Gastroesophageal sphincter (tissue), 4 donors: Measurements from ENCODE around the gene PLEKHA7. TPM values are rescaled to one million over a fixed set of nuclear protein-coding genes. Genes with fewer than 3 reads are reported as not detected.

Experiments used
- ATAC-seq: fragments of 150-250 bp; one replicate; pipeline ENCODE4 v1.9.1; 2016; ENCODE audit warnings: mild to moderate bottlenecking, moderate library complexity
- H3K27ac ChIP-seq, 4 donors: fragments of 200-600 bp; sonication (generic) in 3 of 4; 1 replicate in 3 of 4; 2 replicates in 1 of 4; pipeline ENCODE4 v1.5.1; 2016 to 2019
- H3K27me3 ChIP-seq: fragments of 200-600 bp; sonication (generic); one replicate; pipeline ENCODE4 v1.5.1; 2019
- H3K36me3 ChIP-seq, 2 donors: fragments of 200-600 bp; sonication (generic); one replicate each; pipeline ENCODE4 v1.5.1; 2019; ENCODE audit warnings: control low read depth in 1 of 2
- H3K4me1 ChIP-seq, 3 donors: fragments of 200-600 bp; sonication (generic); 1 replicate in 2 of 3; 2 replicates in 1 of 3; pipeline ENCODE4 v1.5.1; 2016 to 2019; ENCODE audit warnings: control low read depth in 2 of 3
- H3K4me3 ChIP-seq, 2 donors: fragments of 200-600 bp; sonication (generic); one replicate each; pipeline ENCODE4 v1.5.1; 2019; ENCODE audit warnings: mild to moderate bottlenecking in 1 of 2, moderate library complexity in 1 of 2
- H3K9me3 ChIP-seq, 3 donors: fragments of 200-600 bp; sonication (generic); one replicate each; pipeline ENCODE4 v1.5.1; 2017 to 2019; ENCODE audit warnings: control low read depth in 2 of 3
- EP300 ChIP-seq: sonication (generic); formaldehyde crosslinking; IDR thresholded peaks from one replicate; pipeline ENCODE4 v1.6.1; 2017; ENCODE audit warnings: antibody characterized with exemption, mild to moderate bottlenecking
- POLR2A ChIP-seq, 2 donors: fragments of 450-650 bp; IDR thresholded peaks; one replicate each; pipeline ENCODE4 v1.6.1; 2017; ENCODE audit warnings: antibody characterized with exemption in 2 of 2, mild to moderate bottlenecking in 2 of 2, moderate library complexity in 1 of 2
- POLR2AphosphoS5 ChIP-seq: sonication (generic); formaldehyde crosslinking; IDR thresholded peaks from one replicate; pipeline ENCODE4 v1.6.1; 2017; ENCODE audit warnings: antibody characterized with exemption
- WGBS, 2 donors: methylation state at CpG; one replicate each; pipeline ENCODE4 v1.1.5; 2018; ENCODE audit warnings: low coverage in 1 of 2; 5-methylcytosine and 5-hydroxymethylcytosine counted together
- total RNA-seq, 4 donors: library from RNA; depleted of rRNA; stranded (reverse); fragments of >200 nt; gene quantifications; one replicate each; pipeline ENCODE4 v1.1.0, GENCODE V29; 2016
- TF ChIP-seq, protein P1 (sequence below), 4 experiments: fragments of 200-600 bp in 2 of 4; fragments of 450-650 bp in 2 of 4; sonication (generic) in 1 of 4; IDR thresholded peaks; one replicate each; pipeline ENCODE4 v1.5.1; 2017 to 2019; ENCODE audit warnings: antibody characterized with exemption in 4 of 4, mild to moderate bottlenecking in 2 of 4, moderate library complexity in 2 of 4

PLEKHA7 gene
- total RNA-seq, 4 donors from 2014 or later: 8.6 to 13.2 (median 12.2) TPM

DNA sequence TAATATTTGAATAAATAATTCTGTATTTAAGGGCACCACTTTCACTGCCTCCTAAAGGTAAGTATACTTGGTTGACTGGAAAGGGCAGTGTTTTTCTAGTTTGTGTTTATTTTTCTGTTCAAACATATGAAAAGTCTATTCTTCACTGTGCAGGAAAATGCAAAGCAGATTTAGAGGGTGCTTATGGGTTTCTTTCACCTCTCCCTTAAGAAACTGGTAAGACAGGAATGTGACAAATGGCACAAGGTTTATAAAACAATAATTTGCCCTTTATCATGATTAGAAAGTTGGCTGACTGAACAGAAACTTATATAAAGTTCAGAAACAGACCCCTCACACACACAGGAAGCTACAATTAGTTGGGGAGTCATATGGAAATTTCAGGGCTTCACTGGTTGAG is 60.6 kb downstream of the PLEKHA7 start:
- Histone ChIP-seq H3K4me3 (no peak overlapping the region), H3K9me3 (no peaks in the 10 kb centered on the region), H3K36me3 (no peaks in the 10 kb centered on the region), H3K4me1 (no peaks in the 10 kb centered on the region), H3K27ac (no peak overlapping the region), H3K27me3 (no peaks in the 10 kb centered on the region)
- TF ChIP-seq EP300 (no peak), POLR2A (IDR thresholded peaks at IDR 0.05) (no peak), POLR2AphosphoS5 (no peak)
- TF ChIP-seq, protein P1, sequence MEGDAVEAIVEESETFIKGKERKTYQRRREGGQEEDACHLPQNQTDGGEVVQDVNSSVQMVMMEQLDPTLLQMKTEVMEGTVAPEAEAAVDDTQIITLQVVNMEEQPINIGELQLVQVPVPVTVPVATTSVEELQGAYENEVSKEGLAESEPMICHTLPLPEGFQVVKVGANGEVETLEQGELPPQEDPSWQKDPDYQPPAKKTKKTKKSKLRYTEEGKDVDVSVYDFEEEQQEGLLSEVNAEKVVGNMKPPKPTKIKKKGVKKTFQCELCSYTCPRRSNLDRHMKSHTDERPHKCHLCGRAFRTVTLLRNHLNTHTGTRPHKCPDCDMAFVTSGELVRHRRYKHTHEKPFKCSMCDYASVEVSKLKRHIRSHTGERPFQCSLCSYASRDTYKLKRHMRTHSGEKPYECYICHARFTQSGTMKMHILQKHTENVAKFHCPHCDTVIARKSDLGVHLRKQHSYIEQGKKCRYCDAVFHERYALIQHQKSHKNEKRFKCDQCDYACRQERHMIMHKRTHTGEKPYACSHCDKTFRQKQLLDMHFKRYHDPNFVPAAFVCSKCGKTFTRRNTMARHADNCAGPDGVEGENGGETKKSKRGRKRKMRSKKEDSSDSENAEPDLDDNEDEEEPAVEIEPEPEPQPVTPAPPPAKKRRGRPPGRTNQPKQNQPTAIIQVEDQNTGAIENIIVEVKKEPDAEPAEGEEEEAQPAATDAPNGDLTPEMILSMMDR (IDR thresholded peaks at IDR 0.05): no peak
- ATAC-seq: no peak

DNA sequence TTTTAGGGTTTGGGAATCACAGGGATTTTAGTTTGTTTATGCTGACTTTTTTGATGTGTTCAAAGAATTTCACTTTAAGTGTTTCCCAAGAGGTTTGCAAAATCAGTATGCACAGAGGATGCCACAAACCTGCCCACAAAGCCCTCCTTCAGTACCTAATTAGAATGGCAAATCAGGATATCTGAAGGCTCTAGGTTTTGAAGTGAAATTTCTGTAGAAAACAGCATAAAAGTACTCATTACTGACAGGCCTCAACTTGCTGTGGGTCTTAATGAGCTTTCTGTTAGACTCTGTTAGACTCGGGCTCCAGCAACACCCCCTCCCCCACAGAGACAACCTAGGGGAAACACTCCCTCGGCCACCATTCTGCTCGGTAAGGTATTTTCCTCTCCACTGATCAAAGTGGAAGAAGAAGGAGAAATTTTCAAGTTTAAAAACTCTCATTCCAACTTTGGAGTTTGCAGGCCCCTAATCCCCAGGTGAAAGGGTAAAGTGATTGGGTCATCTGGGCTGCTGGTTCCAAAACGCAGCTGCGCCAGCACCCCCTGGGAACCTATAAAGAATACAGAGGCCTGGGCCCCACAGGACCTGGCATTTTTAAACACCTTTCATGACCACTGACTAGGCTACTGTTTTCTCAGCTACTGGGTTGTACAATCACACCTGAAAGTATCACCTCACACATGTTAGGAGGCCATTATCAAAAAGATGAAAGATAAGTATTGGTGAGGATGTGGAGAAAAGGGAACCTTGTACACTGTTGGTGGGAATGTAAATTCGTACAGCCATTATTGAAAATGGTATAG is 67.5 kb downstream of the PLEKHA7 start:
- H3K4me1 ChIP-seq: peaks cover 0 to 8% (median 0%) of the 10 kb centered on the region in 3 donors
- H3K27ac ChIP-seq: no peak overlapping the region
- no peak for ATAC-seq
- 74 to 82% methylated on average over 4 to 6 of the region's 6 CpGs for WGBS, 2 donors
- no peaks in the 10 kb centered on the region for H3K27me3 ChIP-seq
- H3K36me3 ChIP-seq: no peaks in the 10 kb centered on the region
- no peaks in the 10 kb centered on the region for H3K9me3 ChIP-seq
- no peak overlapping the region for H3K4me3 ChIP-seq
- no peak for TF ChIP-seq EP300
- TF ChIP-seq POLR2A (IDR thresholded peaks at IDR 0.05): no peak
- TF ChIP-seq, protein P1 (IDR thresholded peaks at IDR 0.05): no peak
- TF ChIP-seq POLR2AphosphoS5: no peak

DNA sequence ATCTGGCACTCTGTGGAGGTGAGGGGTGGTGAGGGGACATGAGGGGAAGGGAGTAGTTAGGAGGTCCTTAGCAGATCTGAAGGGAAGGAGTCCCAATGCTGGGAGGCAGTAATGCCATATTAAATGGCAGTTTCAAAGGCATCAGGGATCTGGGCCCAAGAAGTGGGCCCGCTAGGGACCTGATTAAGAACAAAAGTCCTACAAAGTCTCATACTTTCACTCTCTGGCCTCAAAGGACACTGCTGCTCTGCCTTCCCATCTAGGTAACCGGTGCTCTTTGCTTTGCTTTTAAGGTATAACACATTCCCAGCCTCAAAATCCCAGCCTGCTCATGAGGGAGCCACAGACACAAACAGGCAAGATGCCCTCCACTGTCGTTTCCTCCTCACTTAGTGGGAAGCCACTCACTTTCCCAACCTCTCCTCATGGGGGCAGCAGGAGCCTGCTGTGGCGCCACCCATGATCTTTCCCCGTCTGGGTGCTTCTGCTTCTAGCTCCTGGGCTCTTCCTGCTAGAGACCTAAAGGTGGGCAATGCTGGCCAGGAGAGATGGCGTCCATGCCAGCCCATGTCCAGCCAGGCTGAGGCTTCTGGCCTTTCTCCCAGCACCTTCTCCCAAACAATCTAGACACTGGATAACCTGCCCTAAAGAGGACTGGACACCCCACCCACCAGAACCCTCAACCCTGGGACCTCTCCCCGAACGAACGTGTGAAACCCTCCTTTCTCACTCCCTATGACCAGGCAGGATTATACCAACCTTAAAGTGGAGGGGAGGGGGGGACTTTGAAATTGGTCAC is 68.3 kb downstream of the PLEKHA7 start:
- Histone ChIP-seq H3K9me3 (no peaks in the 10 kb centered on the region), H3K27ac (no peak overlapping the region), H3K36me3 (no peaks in the 10 kb centered on the region), H3K27me3 (no peaks in the 10 kb centered on the region), H3K4me1 (peaks cover 0 to 8% (median 0%) of the 10 kb centered on the region in 3 donors), H3K4me3 (no peak overlapping the region)
- 32 to 57% methylated on average over 7 to 9 of the region's 9 CpGs for WGBS, 2 donors
- TF ChIP-seq EP300: no peak
- TF ChIP-seq, protein P1 (IDR thresholded peaks at IDR 0.05): peak; percentile 12 to 62 (median 49)
- peak; percentile 61 for ATAC-seq

DNA sequence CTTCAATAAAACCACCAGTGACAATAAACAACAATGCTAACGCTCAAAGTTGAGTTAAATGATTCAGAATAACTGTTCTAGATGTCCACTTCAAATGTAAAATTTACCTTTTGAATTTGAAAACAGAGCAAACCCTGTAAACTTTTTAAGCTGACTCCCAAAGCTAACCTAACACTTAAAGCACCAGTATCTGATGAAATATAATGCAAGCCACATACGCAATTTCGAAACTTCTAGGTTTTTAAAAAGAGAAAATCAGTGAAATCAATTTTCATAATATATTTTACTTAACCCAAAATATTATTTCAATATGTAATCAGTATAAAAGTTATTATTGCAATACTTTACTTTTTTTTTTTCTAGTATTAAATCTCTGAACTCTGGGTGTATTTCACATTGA is 71.3 kb downstream of the PLEKHA7 start:
- WGBS, 2 donors: 82 to 98% methylated on average over 3 of the region's 3 CpGs
- Histone ChIP-seq H3K27me3 (no peaks in the 10 kb centered on the region), H3K36me3 (no peaks in the 10 kb centered on the region), H3K27ac (no peak overlapping the region), H3K9me3 (no peaks in the 10 kb centered on the region), H3K4me1 (peaks cover 0 to 8% (median 0%) of the 10 kb centered on the region in 3 donors), H3K4me3 (no peak overlapping the region)
- no peak for ATAC-seq
- no peak for TF ChIP-seq EP300
- no peak for TF ChIP-seq POLR2A (IDR thresholded peaks at IDR 0.05)
- TF ChIP-seq POLR2AphosphoS5: no peak
- TF ChIP-seq, protein P1 (IDR thresholded peaks at IDR 0.05): no peak

DNA sequence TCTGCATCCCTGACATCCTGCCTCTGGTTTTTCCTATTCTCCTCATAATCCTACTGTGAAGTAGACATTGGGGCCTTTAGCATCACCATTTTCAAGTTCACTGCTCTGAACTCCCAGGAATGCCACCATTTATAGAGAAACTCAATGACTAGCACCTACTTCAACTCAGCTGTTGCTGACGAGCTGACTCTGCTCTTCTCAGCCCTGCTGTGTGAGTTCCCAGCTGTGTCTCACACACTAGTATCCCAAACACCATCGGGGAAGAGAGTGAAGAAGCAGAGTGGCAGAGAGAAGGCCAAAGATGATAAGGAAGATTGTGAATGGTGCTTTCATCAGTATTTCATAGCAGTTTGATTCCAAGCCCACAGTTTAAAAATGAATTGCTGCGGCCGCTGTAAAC is 71.9 kb downstream of the PLEKHA7 start:
- TF ChIP-seq POLR2A (IDR thresholded peaks at IDR 0.05): no peak
- no peak for TF ChIP-seq EP300
- TF ChIP-seq, protein P1 (IDR thresholded peaks at IDR 0.05): no peak
- no peak for TF ChIP-seq POLR2AphosphoS5
- Histone ChIP-seq H3K9me3 (no peaks in the 10 kb centered on the region), H3K36me3 (no peaks in the 10 kb centered on the region), H3K27me3 (no peaks in the 10 kb centered on the region), H3K4me3 (no peak overlapping the region), H3K27ac (no peak overlapping the region), H3K4me1 (peaks cover 0 to 8% (median 0%) of the 10 kb centered on the region in 3 donors)
- ATAC-seq: no peak
- WGBS, 2 donors: 49 to 83% methylated on average over 3 to 4 of the region's 4 CpGs
